HFFc6 (cell line): ENCODE measurements around the gene ATAD1. TPM values are rescaled to one million over a fixed set of nuclear protein-coding genes. Genes with fewer than 3 reads are reported as not detected.

Experiments
- DNase-seq: peaks from one replicate; pipeline ENCODE4 v3.0.0-alpha.2; 2018
- H3K27ac Mint-ChIP-seq: 2 replicates; pipeline ENCODE4 v1.8.0; 2020; ENCODE audit warnings: mild to moderate bottlenecking, mixed read lengths
- H3K27me3 Mint-ChIP-seq: 2 replicates; pipeline ENCODE4 v1.8.0; 2021; ENCODE audit warnings: mild to moderate bottlenecking, moderate library complexity, mixed read lengths; ENCODE audit not compliant: insufficient read depth
- H3K36me3 Mint-ChIP-seq: 2 replicates; pipeline ENCODE4 v1.8.0; 2021; ENCODE audit warnings: low read depth, mixed read lengths
- H3K4me1 Mint-ChIP-seq: 2 replicates; pipeline ENCODE4 v1.8.0; 2020; ENCODE audit warnings: low read depth, mixed read lengths
- H3K4me3 Mint-ChIP-seq: 2 replicates; pipeline ENCODE4 v1.8.0; 2020; ENCODE audit warnings: mild to moderate bottlenecking, moderate library complexity, mixed read lengths
- H3K9me3 Mint-ChIP-seq: 2 replicates; pipeline ENCODE4 v1.8.0; 2020; ENCODE audit warnings: mild to moderate bottlenecking, mixed read lengths
- total RNA-seq, 6 experiments: library from RNA; stranded (reverse); fragmentation: NEBNext Ultra II Directional; extraction: Animal tissue kit (Norgen Biotek cat#: 25700); gene quantifications; 2 replicates in 1 of 6; 3 replicates in 5 of 6; pipeline ENCODE4 v1.2.3, GENCODE V29; 2021
- TF ChIP-seq, protein P1 (sequence below): fragments of 200-600 bp; sonication (generic); IDR thresholded peaks from 2 replicates; pipeline ENCODE4 v1.5.0; 2021; ENCODE audit warnings: antibody characterized with exemption, mild to moderate bottlenecking

Gene ATAD1
- total RNA-seq, 6 experiments from 2014 or later = 33.4 to 44.4 (median 35.8) TPM

- no peak for DNase-seq
- Mint-ChIP-seq H3K4me1 (peaks cover 36% of the 10 kb centered on the region), H3K4me3 (no peak overlapping the region), H3K27me3 (no peaks in the 10 kb centered on the region; the same call in 1 of the 2 replicates), H3K27ac (peak overlapping the region; percentile 19; the same call in 1 of the 2 replicates), H3K36me3 (peaks cover 27% of the 10 kb centered on the region), H3K9me3 (no peaks in the 10 kb centered on the region)
- TF ChIP-seq, protein P1, sequence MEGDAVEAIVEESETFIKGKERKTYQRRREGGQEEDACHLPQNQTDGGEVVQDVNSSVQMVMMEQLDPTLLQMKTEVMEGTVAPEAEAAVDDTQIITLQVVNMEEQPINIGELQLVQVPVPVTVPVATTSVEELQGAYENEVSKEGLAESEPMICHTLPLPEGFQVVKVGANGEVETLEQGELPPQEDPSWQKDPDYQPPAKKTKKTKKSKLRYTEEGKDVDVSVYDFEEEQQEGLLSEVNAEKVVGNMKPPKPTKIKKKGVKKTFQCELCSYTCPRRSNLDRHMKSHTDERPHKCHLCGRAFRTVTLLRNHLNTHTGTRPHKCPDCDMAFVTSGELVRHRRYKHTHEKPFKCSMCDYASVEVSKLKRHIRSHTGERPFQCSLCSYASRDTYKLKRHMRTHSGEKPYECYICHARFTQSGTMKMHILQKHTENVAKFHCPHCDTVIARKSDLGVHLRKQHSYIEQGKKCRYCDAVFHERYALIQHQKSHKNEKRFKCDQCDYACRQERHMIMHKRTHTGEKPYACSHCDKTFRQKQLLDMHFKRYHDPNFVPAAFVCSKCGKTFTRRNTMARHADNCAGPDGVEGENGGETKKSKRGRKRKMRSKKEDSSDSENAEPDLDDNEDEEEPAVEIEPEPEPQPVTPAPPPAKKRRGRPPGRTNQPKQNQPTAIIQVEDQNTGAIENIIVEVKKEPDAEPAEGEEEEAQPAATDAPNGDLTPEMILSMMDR = no peak
These were observed 60.3 kb downstream of the ATAD1 start for GRCh38 chr10:87757685-87758084.

- no peak for DNase-seq
- H3K4me3 Mint-ChIP-seq = no peak overlapping the region
- H3K27ac Mint-ChIP-seq = peak overlapping the region; percentile 48; the same call in 1 of the 2 replicates
- TF ChIP-seq, protein P1 = no peak
- no peaks in the 10 kb centered on the region; the same call in 1 of the 2 replicates for H3K27me3 Mint-ChIP-seq
- H3K9me3 Mint-ChIP-seq = no peaks in the 10 kb centered on the region
- H3K4me1 Mint-ChIP-seq = peaks cover 50% of the 10 kb centered on the region
- H3K36me3 Mint-ChIP-seq = peaks cover 39% of the 10 kb centered on the region
These were observed 63.8 kb downstream of the ATAD1 start for GRCh38 chr10:87753995-87754866.

- peaks cover 58% of the 10 kb centered on the region for H3K4me1 Mint-ChIP-seq
- peak overlapping the region; percentile 51 for H3K27ac Mint-ChIP-seq
- H3K36me3 Mint-ChIP-seq = peaks cover 49% of the 10 kb centered on the region
- peak; percentile 66 for DNase-seq
- H3K9me3 Mint-ChIP-seq = peaks cover 3% of the 10 kb centered on the region; the same call in 1 of the 2 replicates
- no peaks in the 10 kb centered on the region; the same call in none of the 2 replicates for H3K27me3 Mint-ChIP-seq
- H3K4me3 Mint-ChIP-seq = no peak overlapping the region
- TF ChIP-seq, protein P1 = no peak
These were observed 65.5 kb downstream of the ATAD1 start for GRCh38 chr10:87752566-87752965.

GRCh38 chr10:87751274-87751673 lies 66.8 kb downstream of the ATAD1 start:
- Mint-ChIP-seq H3K27ac (peak overlapping the region; percentile 77; the same call in 1 of the 2 replicates), H3K9me3 (peaks cover 3% of the 10 kb centered on the region; the same call in 1 of the 2 replicates), H3K4me1 (peaks cover 58% of the 10 kb centered on the region), H3K27me3 (no peaks in the 10 kb centered on the region; the same call in none of the 2 replicates), H3K4me3 (no peak overlapping the region), H3K36me3 (peaks cover 52% of the 10 kb centered on the region)
- DNase-seq = no peak
- TF ChIP-seq, protein P1 = no peak

DNA sequence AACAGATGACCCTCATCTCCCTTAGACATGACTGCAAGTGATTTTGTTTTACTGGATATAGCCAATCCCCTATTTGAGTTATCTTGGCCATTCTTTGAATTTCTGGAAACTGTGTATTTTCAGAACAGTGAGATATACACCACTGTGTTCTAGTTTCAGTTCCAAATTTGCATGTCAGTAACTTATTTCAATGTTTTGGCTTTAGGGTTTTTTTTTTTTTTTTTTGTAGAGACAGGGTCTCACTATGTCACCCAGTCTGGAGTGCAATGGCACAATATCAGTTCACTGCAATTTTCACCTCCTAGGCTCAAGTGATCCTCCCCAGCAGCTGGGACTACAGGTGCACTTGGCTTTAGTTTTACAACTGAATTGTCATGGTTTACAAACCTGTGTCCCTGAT lies 67.2 kb downstream of the ATAD1 start:
- peaks cover 3% of the 10 kb centered on the region; the same call in 1 of the 2 replicates for H3K9me3 Mint-ChIP-seq
- DNase-seq = no peak
- peaks cover 49% of the 10 kb centered on the region for H3K36me3 Mint-ChIP-seq
- no peak overlapping the region for H3K4me3 Mint-ChIP-seq
- TF ChIP-seq, protein P1 = no peak
- peak overlapping the region; percentile 77 for H3K27ac Mint-ChIP-seq
- H3K27me3 Mint-ChIP-seq = no peaks in the 10 kb centered on the region; the same call in none of the 2 replicates
- H3K4me1 Mint-ChIP-seq = peaks cover 58% of the 10 kb centered on the region
